NCI-H526 (cell line): ENCODE data around the gene CHORDC1.
"Not testable (repeated sequence)": the region's sequence is repeated elsewhere in the genome, so short reads cannot be mapped to it uniquely, and the experiment has no call there.

Source experiments
- DNase-seq, 2 experiments: peaks; one replicate each; lab custom pipeline; 2025; lab: John Stamatoyannopoulos, UW

Gene CHORDC1

DNA sequence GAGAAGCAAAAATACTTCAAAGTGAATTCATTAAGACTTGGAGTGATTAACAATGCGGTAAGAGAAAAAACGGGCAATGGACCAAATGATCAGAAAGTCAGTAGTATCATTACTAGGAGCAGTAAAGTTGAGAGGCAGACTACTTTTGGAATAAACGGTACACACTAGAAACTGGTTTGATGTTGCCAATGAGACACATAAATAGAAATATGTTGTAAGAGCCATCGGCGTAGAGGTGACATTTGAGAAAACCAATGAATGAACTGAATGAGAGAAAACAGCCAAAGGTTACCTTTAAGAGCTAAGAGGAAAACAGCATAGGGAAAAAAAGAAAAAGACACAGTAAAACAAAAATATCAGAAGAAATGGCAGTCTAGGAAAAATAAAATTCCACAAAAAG lies 6.2 kb downstream of the CHORDC1 start:
- no peak for DNase-seq

DNA sequence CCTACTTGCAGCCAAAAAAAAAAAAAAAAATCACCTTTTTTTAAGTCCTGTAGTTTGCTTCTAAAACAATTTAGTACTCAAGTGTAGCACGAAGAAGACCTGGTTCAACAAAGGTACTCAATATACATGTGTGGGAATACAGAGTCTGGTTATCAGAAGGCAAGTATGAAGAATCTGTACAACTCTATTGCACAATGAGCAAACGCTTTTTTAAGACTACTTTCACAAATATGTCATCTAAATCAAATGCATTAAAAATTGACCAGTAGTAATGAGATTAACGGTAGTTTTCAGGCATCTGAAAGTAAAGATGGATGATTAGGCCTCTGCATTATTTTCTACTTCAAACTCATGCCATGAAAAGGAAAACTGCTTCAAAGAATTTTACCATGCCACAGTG lies 9.5 kb downstream of the CHORDC1 start:
- no peak for DNase-seq

DNA sequence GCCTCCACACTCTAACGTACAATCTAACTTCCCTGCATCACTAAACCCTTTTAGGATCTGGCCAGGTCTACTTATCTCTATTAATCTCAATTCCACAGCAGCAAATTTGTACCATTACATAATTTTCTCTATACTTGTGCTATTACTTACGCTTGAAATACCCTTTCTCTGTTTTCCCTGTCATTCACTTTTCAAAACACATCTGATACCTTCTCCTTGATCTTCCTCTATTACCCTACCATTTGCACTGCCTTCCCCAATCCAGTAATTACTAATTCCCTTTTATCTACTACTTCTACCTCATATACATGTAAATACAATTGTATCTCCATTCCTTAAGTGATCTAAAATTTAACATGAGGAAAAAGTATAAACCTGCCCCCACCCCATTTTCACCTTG lies 14.0 kb downstream of the CHORDC1 start:
- DNase-seq = no peak

DNA sequence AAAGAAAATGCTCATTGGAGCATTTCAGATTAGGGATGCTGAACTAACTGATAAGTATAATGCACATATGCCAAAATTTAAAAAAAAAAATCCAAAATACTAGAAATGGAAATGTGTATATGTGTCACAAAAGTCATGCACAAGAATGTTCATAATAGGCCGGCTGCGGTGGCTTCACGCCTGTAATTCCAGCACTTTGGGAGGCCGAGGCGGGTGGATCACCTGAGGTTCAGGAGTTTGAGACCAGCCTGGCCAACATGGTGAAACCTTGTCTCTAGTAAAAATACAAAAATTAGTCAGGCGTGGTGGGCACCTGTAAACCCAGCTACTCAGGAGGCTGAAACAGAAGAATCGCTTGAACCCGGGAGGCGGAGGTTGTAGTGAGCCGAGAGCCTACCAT lies 14.9 kb downstream of the CHORDC1 start:
- DNase-seq = not testable (repeated sequence)

DNA sequence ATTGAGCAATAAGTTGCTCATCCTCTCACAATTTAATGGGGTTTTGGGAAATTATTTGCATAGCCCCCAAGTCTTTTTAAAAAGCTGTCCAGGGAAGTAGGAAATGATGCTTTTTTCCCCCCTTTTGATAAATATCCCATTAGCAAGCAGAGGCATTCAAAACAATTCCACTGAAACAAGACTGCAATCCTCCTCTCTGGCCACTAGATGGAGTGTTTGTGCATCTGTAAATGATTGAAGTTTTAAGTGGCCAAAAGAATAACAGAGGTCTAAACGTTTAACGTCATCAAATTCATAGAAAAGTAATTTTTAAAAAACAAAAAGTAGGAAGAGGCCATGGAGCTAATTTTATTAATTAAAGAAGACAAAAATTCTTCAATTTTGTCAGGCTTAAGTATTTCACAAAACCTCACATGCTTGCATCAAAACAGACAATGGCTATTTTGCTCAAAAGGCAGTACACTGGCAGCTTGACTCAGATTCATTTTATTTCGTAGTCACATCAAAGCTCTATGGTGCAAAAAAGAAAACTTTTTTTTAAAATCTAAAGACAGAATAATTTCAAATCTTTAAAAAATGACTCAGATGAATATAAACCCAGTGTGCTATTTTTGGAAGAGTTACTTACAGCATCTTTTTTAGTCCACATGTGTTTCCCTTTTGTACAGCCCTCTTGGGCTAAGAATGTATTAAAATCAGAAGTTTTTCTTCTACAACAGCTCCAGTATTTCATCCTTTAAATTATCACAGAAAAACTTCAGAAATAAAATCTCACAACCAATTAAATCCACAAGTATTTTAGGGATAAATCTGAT lies 17.8 kb downstream of the CHORDC1 start:
- peak; percentile 62 to 64 for DNase-seq

DNA sequence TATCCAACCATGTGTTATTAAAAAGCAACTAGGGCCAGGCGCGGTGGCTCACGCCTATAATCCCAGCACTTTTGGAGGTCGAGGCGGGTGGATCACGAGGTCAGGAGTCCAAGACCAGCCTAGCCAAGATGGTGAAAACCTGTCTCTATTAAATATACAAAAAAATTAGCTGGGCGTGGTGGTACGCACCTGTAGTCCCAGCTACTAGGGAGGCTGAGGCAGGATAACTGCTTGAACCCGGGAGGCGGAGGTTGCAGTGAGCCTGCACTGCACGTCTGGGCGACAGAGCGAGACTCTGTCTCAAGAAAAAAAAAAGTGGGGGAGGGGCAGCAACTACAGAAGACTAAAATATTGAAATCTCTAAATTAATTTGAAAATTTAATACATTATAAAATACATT lies 18.4 kb downstream of the CHORDC1 start:
- no peak for DNase-seq

DNA sequence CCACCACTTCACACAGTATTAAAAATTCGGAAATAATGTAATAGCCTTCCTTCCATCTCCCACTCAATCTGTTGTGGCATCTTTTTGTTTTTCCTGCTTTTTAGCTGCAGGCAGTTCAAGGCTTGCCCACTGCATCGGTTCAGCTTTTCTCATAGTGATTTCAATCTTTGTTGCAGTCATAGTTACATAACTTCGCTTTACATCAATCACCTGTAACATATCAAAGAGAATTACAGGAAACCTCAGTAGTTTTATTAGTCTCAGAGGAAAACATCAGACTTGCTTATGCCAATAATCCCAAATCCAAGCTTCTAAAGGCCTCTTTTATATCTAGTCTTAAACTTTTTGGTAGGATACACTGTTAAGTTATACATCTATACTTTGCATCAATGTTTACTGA lies 20.5 kb downstream of the CHORDC1 start:
- no peak for DNase-seq

DNA sequence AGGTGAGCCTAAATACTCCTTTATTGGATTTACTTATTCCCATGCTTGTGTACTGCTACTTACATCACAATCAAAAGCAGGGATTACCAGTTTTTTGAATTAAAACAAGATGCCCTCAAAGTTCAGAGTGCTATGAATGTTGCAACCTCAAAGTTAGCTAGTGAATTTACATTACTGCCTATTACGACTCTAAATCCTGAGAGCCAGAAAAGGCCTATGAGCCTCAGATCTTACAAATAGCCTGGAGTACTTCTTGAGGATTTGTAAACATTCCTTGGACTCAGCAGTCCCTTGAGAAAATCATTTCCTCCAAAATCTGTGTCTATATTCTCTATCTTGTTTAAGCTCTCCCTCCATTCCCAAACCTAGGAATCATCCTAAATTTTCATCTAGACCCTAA lies 25.5 kb downstream of the CHORDC1 start:
- DNase-seq = no peak

DNA sequence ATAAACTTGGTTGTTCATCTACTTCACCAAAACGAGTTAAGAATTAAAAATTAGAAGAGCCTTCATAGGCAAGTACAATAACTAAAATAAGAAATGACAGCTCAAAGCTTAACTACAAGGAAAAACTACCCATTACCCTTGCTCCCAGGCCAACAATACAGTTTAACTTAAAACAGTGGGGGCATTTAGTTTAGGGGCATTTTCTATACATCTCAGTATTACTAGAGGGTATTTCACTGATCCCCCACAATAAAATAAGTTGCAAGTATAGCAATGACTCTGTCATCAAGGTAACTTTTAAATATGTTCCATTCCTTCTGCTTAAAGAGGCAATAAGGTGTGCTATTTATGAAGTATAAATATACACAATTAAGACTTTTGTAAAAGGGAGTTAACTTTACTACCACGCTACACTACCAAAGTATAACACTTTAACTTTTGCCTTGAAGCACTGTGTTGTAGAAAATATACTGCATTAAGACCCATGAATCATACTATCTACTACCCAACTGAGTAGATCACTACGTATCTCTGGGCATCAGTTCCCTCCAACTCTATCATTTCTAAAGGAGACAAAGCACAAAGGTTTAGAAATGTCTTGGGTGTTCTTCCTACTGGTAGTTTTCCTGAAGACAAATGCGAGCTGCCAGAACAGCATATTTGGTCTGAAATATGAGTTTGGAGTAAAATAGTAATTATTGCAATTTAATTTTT lies 29.8 kb downstream of the CHORDC1 start:
- DNase-seq = no peak

DNA sequence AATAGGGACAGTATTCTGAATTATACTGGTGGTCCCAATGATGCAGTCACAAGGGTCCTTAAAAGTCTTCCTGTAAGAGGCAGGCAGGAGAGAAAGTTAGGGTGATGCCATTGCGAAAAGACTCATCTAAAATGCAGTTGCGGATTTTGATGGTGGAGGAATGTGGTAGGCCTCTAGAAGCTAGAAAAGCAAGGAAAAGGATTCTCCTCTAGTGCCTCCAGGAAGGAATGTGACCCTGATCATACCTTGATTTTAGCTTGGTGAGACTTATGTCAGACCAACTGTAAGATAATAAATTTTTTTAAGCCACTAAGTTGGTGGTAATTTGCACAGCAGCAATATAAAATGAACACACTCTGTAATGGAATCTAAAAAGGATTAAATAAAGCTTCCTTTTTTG lies 33.8 kb downstream of the CHORDC1 start:
- no peak for DNase-seq

DNA sequence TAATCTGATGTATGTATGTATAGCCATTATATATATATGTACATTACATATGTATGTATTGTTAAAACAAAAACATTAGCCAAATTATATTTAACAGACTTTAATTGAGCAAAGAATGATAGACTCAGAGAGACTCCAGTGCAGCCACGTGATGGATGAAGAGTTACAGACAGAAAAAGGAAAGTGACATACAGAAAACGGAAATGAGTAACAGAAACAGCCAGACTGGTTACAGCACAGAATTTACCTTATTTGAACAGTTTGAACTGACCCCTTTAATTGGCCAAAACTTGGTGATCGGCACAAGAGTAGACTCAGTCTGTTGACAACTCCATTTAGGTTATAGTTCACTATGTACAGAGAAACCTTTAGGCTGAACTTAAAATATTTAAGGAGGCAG lies 35.0 kb downstream of the CHORDC1 start:
- no peak for DNase-seq

DNA sequence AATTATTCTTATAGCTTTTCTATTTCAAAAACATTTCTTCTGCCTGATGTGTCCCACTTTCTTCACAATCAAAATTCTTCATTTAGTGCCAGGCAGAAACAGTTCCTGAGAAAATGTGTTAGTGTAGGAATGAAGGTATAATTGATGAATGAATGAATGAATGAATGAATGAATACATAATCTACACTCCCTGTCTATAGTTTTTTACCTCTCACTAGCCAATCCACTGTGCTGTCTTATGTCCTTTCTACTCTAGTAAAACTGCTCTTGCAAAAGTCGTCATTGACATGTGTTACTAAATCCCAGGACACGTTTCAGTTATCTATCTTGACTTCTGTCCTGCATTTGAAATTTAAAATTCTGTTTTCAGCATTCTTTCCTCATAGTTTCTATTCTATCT lies 42.9 kb downstream of the CHORDC1 start:
- no peak for DNase-seq

DNA sequence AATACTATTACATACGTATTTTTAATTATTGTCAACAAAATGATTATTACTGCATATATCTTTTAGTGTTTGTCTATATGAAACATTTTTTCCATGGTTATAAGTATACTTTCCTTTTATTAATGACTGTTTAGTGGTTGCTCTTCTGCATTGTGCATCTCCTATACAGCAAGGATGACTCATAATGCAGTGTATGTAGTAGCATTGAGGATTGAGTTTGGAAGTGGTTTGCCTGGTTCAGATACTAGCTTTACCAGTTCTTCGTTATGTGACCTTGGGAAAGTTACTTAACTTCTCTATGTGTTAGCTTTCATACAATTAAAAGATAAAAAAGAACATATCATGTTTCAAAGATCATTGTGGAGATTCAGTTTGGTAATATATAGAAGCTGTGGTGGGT lies 44.1 kb downstream of the CHORDC1 start:
- no peak for DNase-seq

DNA sequence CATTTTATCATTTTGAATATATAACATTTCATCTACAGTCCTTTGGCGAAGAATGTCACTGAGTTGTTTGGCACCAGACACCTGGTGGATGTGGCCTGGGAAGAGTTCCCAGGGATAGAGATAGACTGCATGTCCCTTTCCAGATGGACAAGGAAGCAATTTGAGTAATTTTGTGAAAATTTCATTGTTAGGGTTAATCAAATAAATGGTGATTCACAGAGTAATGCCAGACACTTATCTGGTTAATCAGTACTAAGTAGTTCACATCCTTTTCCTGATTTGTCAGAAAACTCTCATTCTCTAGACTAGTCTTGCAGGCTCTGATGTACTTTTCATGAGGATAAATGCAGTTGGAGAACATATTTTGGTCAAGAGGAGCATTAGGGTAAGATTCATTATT lies 46.8 kb downstream of the CHORDC1 start:
- DNase-seq = no peak

DNA sequence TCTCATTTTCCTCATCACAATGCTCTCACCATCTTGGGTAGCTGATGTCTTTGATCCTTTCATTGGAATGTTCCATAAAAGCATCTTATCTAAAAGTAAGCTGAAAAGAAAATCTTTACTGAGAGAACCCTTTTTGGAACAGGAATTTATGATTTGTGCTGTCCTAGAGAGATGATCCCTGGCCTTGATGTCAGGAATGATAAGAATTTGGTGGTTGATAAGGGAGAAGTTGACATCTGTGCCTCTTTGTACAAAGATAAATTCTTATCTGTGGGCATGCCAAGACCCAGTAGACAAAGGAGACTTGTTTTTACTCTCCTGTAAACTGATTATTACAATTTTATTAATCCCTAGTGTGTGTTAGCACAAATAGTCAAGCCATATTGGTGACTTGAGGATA lies 51.5 kb downstream of the CHORDC1 start:
- DNase-seq = no peak

DNA sequence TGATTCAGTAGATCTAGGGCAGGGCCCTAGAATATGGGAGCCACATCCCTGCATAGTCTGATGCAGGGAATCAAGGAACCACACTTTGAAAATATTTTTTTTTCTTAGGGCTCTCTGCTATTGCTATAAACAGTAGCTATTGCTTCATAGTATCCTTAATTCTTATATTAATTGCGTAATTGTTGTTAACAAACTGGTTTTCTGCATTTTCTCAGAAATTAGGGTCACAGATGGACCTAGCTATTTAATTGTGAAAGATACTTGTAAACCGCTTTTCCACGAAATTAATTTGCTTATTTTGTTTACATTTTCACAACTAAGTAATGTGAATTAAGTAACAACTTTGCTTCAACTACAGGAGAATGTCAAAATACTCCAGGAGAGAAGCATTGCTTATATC lies 54.3 kb downstream of the CHORDC1 start:
- no peak for DNase-seq

DNA sequence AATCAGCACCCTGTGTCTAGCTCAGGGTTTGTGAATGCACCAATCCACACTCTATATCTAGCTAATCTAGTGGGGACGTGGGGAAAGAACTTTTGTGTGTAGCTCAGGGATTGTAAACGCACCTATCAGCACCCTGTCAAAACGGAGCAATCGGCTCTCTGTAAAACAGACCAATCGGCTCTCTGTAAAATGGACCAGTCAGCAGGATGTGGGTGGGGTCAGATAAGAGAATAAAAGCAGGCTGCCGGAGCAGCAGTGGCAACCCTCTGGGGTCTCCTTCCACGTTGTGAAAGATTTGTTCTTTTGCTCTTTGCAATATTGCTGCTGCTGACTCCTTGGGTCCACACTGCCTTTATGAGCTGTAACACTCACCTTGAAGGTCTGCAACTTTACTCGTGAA lies 55.1 kb downstream of the CHORDC1 start:
- not testable (repeated sequence) for DNase-seq

DNA sequence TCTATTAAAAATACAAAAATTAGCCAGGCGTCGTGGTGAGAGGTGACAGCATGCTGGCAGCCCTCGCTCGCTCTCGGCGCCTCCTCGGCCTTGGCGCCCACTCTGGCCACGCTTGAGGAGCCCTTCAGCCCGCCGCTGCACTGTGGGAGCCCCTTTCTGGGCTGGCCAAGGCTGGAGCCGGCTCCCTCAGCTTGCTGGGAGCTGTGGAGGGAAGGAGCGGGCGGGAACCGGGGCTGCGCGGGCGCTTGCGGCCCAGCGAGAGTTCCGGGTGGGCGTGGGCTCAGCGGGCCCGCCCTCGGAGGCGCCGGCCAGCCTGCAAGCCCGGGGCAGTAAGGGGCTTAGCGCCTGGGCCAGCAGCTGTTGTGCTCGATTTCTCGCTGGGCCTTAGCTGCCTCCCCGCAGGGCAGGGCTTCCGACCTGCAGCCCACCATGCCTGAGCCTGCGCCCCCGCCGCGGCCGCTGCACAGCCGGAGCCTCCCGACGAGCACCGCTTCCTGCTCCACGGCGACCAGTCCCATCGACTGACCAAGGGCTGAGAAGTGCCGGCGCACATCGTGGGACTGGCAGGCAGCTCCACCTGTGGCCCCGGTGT lies 55.8 kb downstream of the CHORDC1 start:
- not testable (repeated sequence) for DNase-seq
